KBM-7 (cell line): ENCODE measurements around the gene INSIG1.

Experiments used
- DNase-seq: peaks from one replicate; pipeline ENCODE4 v3.0.0-alpha.2; 2015
- in situ Hi-C: fragments of 300-500 bp; cut with MboI; formaldehyde crosslinking; loops from 2 replicates; pipeline ENCODE4 v1.14.3; 2020; ENCODE audit warnings: low sequenced_read_pairs, low pct_unique_long_range_greater_than_20kb, mixed read lengths

INSIG1 gene

DNA sequence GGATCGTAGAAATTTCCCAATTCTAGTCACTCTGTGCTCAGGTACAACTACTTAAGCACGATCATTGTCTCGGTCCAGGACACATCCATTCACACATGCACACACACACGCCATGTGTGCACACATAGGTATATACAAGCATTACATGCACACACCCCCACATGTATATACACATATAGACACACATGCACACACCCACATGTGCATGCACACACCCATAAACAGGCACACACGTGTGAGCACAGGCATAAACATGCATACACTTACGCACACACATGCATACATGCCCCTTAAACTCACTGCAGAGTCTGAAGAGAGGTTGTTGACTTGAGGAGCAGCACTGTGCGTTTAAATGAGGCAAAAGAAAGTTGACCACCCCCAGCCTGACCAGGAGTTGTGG lies 32.5 kb upstream of the INSIG1 start:
- DNase-seq, result no peak
- in situ Hi-C loops, result no loop called here

DNA sequence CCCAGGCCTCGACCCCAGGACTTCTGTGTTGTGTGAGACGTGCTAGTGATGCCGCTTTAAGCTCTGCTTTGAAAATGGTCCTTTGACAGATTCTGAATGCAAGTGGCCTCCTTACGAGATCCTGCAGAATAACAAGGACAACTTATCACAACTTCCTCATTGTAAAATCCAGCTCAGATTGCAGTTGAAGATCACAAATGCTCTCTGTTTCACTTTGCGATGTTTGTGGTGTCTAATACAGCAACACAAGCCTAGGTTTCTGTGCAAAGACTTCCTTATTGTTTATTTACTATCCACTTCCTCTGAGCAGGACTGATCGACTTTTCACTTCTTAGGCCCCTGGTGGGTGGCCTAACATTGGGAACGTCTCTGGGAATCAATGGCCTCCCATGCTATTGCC lies 31.7 kb upstream of the INSIG1 start:
- in situ Hi-C loops, result no loop called here
- DNase-seq, result no peak

DNA sequence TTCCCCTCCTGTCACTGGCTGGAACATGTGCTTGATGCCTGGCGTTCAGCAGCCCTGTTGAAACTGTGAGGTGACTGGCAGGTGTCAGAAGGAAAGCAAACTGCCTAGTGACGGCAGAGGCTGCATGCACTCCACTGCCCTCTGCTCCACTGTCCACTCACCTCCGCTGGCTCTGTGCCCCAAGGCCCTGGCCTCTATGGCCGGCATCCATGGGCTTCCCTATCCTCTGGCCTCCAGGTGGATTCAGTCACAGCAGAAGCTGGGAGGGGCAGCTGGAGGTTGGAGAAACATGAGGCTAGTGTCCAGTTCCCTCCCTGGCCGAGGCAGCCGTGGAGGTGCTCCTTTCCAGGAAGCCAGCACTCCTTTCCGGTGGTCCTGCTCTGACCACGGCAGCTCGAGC lies 31.2 kb upstream of the INSIG1 start:
- DNase-seq, result no peak
- in situ Hi-C loops, result no loop called here

DNA sequence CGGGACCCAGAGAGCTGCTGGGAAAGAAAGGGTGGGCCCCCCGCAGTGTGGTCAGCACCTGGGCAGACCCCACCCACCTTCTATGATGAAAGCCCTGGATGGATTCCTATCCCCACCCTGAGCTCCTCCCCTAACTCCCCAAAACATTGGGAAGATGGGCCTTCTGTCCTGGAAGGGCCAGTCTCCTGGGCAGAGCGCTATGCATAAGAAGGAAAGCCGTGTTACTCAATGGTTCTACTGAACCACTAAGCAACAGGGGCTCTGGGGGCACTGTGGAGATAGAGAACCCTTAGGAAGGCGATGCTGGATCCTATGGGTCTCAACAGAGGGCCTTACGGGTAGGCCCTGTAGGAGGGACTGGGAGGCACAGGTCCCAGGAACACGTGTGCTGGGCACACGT lies 30.7 kb upstream of the INSIG1 start:
- in situ Hi-C loops, result no loop called here
- DNase-seq, result no peak

DNA sequence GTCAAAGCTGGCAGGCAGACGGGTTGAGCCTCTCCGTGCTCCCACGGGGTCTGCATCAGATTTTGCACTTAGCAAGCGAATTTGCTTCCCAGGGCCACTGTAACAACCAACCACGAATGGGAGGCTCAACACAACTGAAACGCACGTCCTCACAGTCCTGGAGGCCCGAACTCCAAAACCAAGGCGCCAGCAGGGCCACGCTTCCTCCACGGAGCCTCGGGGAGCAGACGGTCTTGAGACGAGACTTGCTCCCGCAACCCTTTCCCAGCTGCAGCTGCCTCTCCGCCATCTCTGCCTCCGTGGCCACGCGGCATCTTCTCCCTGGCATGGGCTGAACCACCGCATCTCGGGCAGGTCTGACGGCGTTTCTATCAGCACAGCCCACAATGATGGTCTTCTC lies 30.2 kb upstream of the INSIG1 start:
- in situ Hi-C loops, result no loop called here
- DNase-seq, result no peak

DNA sequence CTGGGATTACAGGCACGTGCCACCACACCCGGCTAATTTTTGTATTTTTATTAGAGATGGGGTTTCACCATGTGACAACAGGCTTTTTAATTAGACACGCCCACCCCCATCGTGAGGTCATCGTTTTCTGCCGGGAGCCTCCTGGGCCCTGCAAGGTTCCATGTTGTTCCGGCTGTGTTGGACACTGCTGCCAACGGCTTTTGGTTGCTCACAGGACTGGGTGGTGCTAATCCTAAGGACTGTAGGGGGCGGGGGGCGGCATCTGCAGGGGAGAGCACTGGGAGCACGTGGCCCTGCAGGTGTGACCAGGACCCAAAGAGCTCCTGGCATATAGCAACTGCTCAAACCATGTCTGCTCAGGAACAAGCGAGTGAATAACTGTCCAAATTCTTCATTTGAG lies 29.5 kb upstream of the INSIG1 start:
- in situ Hi-C loops, result no loop called here
- DNase-seq, result no peak

DNA sequence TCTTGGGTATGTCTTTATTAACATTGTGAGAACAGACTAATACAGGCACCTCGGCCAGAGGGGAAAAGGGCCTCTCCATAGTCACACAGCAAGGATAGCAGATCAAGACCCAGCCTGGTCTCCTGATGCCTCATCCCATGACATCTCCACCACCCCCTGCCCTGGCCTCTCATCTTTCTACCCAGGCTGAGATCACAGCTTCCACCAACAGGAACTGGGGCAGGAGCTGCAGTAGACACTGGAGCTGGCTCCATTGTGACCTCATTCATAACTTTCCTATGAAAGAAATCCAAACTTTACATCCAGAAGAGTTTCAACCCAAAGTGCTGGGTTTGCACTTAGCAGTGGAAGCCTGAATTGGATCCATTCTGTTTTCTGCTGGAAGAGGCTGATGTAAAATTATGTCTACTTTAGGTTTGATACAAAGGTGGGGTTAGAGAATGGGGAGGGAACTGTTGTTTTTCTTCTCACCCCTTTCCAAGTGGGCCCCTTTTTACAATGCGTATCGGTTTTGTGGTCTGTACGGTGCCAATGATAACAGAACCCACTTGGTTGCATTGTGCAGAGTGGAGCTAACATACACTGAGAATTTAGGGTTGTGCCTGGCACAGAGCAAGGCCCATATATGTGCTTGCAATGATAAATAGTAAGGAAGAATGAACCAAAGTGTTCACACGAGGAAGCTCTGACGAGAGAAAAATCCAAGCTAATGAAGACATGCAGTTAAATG lies 28.6 kb upstream of the INSIG1 start:
- in situ Hi-C loops, result no loop called here
- no peak for DNase-seq

DNA sequence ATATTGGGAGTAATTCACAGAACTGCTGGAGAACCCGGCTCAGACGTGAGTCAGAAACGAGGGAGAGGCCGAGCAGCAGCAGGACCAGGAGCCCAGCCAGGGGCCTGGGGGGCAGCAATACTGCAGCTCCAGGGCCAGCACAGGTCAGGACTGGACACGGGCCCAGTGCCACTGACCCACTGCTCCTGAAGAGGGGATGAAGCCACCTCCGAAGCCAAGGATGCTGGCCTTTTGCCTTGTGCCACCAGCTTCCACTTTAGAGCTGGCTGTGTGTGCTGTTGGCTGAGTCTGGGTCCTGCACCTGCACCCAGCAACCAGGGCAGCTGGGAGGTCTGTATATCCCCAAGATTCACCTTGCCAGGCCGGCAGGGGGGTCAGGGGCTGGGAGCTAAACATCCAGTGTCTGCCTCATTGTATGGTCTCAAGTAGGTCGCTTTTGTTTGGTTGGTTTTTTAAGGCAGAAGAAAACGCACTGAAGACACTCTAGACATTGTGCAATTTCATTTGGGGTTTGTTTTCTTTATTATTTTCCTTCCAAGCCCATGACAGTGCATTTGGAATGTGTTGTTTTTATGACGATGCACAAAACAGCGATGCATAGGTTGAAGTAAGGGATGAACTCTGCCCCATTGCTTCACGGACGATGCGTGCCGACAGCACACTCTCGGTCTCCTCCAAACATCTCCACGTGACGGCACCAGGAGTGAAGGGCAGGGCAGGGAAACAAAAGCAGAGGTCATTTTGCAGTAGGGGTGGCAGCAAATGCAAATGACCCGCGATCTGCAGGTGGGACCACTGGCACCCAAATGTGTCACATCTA lies 27.7 kb upstream of the INSIG1 start:
- DNase-seq, result no peak
- in situ Hi-C loops, result no loop called here

DNA sequence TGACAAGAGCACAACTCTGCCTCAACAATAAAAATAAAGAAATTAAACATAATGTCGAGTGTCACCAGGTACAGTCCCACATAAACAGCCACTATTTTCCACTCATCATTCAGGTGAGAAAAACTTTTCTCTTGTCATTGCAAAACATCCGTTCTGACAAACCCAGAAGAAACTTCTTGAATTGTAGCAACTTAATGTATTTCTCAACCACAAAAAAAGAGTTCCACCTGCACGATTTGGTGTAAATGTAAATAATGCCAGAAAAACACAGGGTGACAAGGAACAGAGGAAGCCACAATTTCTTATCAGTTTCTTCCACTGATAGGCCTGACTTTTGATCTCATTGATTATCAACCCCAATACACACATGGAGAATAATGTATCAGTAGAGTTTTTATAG lies 26.8 kb upstream of the INSIG1 start:
- DNase-seq, result no peak
- in situ Hi-C loops, result no loop called here

DNA sequence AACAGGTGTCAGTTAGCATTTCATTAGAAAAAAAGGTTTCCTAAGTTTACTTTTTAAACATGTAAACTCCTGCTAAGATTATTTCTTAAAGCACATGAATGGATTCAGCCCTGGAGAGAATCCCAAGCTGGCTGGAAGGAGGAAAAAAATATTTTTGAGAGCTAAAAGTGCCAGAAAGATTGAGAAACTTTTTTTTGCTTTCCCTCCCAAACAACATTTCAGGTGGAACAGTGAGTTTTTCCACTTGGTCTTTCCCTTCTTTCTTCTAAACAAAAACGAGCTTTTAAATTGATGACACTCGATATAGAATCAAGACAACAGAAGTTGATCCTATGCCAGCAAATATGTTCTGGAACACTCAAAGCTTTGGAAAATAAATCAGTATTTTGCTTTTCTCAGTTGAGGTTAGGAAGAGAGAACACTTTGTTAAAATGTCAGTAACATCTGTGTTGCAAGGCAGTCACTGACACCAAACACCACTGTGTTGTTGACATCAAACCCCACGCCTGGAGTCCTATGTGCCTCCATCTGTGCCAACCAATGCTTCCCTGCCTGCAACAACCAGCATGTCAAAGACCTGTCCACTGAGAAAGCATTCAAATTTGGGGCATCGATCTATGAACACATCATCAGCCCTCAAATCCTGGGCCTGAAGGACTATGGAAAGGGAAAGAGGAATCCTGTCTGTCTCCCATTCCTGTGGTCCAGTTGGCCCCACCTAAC lies 22.9 kb upstream of the INSIG1 start:
- no peak for DNase-seq
- in situ Hi-C loops, result no loop called here

DNA sequence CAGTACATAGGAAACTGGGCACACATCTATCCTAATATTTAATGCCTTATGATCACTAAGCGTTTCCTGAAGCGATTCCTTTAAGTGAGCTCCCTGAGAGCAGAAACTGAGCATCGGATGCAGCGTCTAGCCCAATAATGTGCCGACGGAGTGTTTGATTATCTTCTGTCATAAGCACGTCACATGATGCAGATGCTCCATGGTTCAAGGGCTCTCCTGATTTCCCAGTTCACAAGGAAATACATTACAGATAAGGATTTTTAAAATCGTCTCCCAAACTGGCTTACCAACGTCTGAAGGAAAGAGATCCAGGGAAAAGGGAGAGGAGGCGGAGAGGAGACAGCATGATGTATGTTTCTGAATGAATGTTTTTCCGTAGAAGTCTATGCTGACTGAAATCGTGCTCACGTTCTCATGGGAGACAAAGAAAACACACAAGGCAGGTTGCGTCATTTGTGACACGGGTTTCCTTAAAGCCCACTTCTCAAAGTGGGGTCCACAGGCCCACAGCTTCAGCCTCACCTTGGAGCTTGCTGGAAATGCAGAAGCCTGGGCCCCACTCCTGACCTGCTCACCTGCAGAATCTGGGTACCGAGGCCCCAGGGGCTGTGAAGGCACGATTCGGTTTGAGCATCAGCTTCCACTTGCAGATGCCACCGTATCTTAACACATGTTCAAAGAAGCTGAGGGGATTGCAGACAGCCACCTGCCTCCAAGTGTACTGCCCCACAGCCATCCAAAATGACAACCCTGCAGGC lies 21.5 kb upstream of the INSIG1 start:
- in situ Hi-C loops, result no loop called here
- DNase-seq, result no peak

DNA sequence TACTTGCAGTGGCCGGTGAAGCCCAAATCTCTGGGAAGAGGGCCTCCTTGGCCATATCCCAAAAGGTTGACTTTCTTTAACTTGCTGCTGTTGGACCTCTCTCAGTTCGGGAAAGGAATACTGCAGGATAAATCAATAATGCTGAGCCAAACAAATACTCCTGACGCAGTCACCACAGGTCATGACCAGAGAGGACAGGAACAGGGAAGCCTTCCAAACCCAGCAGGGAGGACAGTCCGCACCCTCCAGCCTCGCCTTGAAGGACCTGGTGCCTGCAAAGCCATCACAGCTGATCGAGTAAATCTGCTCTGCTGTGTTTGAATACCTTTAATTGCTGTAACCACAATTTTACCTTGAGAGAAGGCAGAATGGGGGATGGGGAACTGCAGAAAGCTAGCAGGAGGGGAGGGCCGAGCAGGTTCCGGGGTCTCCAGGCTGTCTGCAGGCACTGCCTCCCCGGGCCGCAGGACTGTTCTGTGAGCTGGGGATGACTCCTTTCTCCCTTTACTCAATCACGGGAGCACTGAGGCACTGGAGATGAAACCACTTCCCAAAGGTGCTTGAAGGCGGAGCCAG lies 20.8 kb upstream of the INSIG1 start:
- no peak for DNase-seq
- in situ Hi-C loops, result no loop called here

DNA sequence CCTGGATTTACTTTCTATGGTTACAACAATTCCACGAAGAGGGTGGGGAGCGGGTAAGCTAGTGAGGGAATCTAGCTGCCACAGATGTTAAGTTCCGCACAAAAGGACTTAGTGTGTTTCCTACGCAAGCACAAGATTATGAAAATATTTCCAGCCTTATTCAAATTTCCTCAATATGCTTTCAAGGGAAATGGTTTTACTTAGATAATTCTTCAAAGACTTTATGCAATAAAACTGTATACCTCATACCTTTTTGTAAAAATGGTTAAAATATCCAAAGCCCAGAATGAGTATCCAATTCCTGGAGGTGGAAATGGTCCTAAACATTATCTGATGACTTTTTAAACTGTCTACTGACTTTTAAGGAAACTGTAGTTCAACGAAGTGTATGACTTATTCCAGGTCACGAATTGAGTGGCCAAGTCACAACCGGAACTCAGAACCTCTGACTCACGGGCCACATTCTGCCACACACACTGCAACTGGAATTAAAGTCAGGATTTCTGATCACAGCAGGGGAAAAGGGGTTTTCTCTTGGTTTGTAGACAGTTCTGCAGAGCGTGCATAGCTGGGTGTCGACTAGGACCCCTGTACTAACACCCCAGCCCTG lies 20.2 kb upstream of the INSIG1 start:
- in situ Hi-C loops, result no loop called here
- no peak for DNase-seq

DNA sequence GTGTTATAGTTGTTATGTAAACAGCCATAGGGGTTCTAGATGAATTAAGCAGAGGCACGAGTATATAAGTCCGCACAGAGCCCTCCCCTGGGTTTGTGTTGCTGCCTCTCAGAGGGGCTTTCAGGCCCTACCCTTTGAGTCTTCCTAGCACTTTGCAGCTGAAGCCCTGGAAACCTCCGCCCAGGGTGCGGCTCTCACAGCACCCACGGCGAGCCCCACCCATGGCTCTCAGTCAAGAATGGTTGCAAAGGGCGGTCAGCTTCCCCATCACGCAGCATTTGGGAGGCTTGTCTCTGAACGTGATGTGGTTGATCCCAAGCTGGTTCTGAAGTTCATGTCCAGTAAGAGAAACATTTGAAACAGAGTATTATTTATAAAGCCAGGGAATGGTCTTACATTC lies 18.8 kb upstream of the INSIG1 start:
- no peak for DNase-seq
- in situ Hi-C loops, result no loop called here

DNA sequence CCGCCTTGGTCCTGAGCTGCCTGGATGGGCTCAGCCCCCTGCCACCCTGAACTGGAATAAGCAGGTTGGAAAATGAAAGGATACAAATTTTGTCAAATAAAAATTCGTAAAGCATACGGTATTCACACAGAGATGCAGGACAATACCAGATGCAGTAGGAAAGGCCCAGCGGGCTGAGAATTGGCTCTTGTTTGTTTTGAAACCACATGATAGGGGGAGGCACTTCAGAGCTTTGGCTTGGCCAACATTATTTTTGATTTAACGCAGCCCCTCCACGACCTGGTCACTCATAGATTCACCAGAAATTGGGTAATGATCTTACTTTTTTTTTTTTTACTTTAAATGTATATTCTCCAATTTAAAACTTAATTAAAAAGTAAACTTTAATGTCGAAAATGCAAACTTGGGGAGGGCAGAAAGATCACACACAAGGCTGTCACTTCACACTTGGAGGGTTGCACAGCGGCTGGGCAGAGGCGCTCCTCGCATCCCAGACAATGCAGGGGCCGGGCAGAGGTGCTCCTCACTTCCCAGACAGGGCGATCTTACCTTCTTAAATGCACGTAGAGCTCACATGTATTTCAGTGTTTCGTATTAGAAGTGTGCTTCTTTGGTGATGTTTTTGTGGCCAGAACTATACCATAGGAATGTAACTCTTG lies 17.8 kb upstream of the INSIG1 start:
- in situ Hi-C loops, result no loop called here
- no peak for DNase-seq

DNA sequence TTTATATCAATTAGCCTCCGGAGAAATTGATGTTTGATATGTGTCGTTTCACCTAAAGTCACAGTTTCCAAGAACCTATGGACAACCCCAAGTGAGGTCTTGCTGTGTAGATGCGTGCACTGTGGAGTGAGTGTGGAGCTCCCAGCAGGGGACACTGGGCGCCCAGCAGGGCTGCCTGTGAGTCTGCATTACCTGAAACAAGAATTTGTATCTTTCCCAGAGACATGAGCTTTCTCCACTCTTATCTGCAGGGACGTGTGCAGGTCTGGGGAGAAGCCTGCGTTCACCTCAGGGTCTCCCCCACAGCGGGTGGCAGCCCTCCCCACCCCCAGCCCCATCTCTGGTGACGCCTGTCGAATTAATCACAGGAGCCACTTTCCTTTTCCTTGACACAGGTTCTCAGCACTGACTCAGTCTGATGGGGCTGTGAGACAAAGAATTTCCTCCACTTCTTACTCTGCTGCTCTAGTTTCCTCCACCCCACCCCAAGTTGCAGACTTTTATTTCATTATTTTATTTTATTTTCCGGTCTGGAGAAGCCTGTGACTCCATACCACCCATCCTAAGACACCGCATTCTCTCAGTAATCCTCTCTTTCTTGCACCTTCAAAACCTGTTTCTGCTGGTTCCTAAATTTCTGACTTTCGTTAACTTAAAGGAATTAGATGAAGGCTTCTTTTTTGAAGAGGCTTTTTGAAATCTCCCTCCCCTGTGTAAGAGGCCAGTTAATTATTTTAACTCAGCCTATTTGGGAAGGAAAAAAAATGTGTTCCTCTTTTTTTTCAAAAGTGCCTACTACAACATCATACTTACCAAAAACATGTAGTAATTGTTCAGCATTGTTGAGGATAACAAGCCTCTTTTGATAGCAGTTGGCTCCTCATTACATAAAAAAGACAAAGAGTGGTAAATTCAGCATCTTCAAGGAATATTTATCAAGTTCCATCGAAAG lies 17.0 kb upstream of the INSIG1 start:
- in situ Hi-C loops, result no loop called here
- peak; percentile 66 for DNase-seq

DNA sequence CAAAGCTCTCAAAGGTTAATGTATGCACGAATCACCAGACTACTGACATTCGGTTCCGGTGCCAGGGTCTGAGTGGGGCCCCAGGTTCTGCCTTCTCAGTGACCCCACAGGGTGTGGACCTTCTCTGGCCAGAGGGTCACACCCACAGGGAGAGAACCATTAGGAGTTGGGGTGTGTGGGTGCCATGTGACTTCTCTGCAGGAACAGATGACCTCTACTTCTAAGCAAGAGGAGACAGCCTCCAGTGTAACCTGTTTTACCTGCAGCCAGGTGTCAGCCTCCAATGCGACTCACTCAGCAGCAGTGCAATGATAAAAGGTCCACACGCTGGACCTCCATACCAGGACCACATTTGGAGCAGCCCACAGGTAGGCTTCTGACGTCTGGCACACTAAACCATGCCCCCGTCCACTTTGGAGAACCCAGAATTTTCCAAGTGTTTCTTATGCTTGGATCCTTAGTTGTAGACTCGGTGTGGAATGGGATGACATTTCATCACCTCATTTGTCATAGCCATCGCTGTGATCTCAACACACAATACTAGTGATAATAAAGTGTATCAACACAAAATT lies 16.2 kb upstream of the INSIG1 start:
- in situ Hi-C loops, result no loop called here
- DNase-seq, result no peak
